A549 (cell line): ENCODE data around the gene SHLD3. TPM values are rescaled to one million over a fixed set of nuclear protein-coding genes. Genes with fewer than 3 reads are reported as not detected.

Experiments
- ATAC-seq, 2 experiments: fragments of 200-7000 bp in 1 of 2; fragments of >200 bp in 1 of 2; cut with Nextera tagmentation in 1 of 2; cut with Tn5 transposase in 1 of 2; 3 replicates each; pipeline versions ENCODE4 v1.8.0 to v1.9.1; 2018 to 2020; ENCODE audit warnings: mild to moderate bottlenecking in 1 of 2, moderate library complexity in 1 of 2
- CTCF ChIA-PET: fragments of 300-600 bp; sonication (Branson Sonifier 250); formaldehyde crosslinking; extraction: SDS; loops from one replicate; lab custom pipeline; 2021; ENCODE audit warnings: antibody characterized with exemption, inconsistent platforms; lab: Yijun Ruan, JAX
- POLR2A ChIA-PET: fragments of 350-600 bp; formaldehyde crosslinking; extraction: SDS; loops from one replicate; lab custom pipeline; 2021; ENCODE audit warnings: antibody characterized with exemption, inconsistent platforms; lab: Yijun Ruan, JAX
- DNase-seq, 2 experiments: peaks; one replicate each; pipeline versions ENCODE4 v3.0.0 to v3.0.0-alpha.2; 2011 to 2016; ENCODE audit warnings: low read depth in 1 of 2, low spot score in 1 of 2
- FAIRE-seq: peaks from 2 replicates; lab custom pipeline; 2011; peaks lifted over from hg19 to GRCh38; lab: Jason Lieb, UNC
- H3K27ac ChIP-seq, 2 experiments: fragments of >200 bp; sonication (Bioruptor Twin); formaldehyde crosslinking; 3 replicates each; pipeline ENCODE4 v1.5.1; 2016 to 2017
- H3K4me1 ChIP-seq: fragments of >200 bp; sonication (Bioruptor Twin); formaldehyde crosslinking; 3 replicates; pipeline ENCODE4 v1.6.1; 2016
- H3K4me2 ChIP-seq: fragments of >200 bp; sonication (Bioruptor Twin); formaldehyde crosslinking; 3 replicates; pipeline ENCODE4 v1.6.1; 2016
- H3K4me3 ChIP-seq: fragments of >200 bp; sonication (Bioruptor Twin); formaldehyde crosslinking; 3 replicates; pipeline ENCODE4 v1.5.1; 2016
- H3K9me3 ChIP-seq: fragments of >200 bp; sonication (Bioruptor Twin); formaldehyde crosslinking; 3 replicates; pipeline ENCODE4 v1.6.1; 2016
- ATOH8 ChIP-seq: fragments of 250-450 bp; sonication (Bioruptor Pico); IDR thresholded peaks from 2 replicates; pipeline ENCODE4 v1.5.0; 2020; ENCODE audit warnings: low read depth, mild to moderate bottlenecking, moderate library complexity
- CBX2 ChIP-seq: fragments of 200-600 bp; sonication (generic); IDR thresholded peaks from 2 replicates; pipeline ENCODE4 v1.6.1; 2016; ENCODE audit warnings: low read depth, mild to moderate bottlenecking, borderline replicate concordance
- CEBPB ChIP-seq, 2 experiments: fragments of >200 bp in 1 of 2; sonication (Bioruptor Twin) in 1 of 2; formaldehyde crosslinking in 1 of 2; IDR thresholded peaks; 2 replicates each; pipeline ENCODE4 v1.6.1; 2012 to 2016
- CHD2 ChIP-seq: fragments of 150-350 bp; IDR thresholded peaks from 2 replicates; pipeline ENCODE4 v1.6.1; 2014; ENCODE audit warnings: low read length; ENCODE audit not compliant: partially characterized antibody
- EP300 ChIP-seq, 2 experiments: fragments of >200 bp; sonication (Bioruptor Twin); formaldehyde crosslinking; IDR thresholded peaks; 2 replicates in 1 of 2; 3 replicates in 1 of 2; pipeline ENCODE4 v1.6.1; 2016 to 2017
- FOXS1 ChIP-seq: fragments of 250-450 bp; sonication (Bioruptor Pico); IDR thresholded peaks from 2 replicates; pipeline ENCODE4 v1.5.0; 2020; ENCODE audit warnings: mild to moderate bottlenecking, moderate library complexity
- GATA3 ChIP-seq: IDR thresholded peaks from 2 replicates; pipeline ENCODE4 v1.6.1; 2012; ENCODE audit warnings: borderline replicate concordance
- HES2 ChIP-seq: fragments of >200 bp; sonication (Bioruptor Twin); formaldehyde crosslinking; IDR thresholded peaks from 2 replicates; pipeline ENCODE4 v1.6.1; 2016
- HEYL ChIP-seq: fragments of 250-450 bp; sonication (Bioruptor Pico); IDR thresholded peaks from 2 replicates; pipeline ENCODE4 v1.8.0; 2021; ENCODE audit warnings: mild to moderate bottlenecking, moderate library complexity
- HMGXB4 ChIP-seq: fragments of 250-450 bp; sonication (Bioruptor Pico); IDR thresholded peaks from 2 replicates; pipeline ENCODE4 v1.5.0; 2021; ENCODE audit warnings: mild to moderate bottlenecking, moderate library complexity, borderline replicate concordance
- HOXB5 ChIP-seq: fragments of 250-450 bp; sonication (Bioruptor Pico); IDR thresholded peaks from 2 replicates; pipeline ENCODE4 v1.5.0; 2020; ENCODE audit warnings: mild to moderate bottlenecking, moderate library complexity
- JUN ChIP-seq, 2 experiments: fragments of >200 bp; sonication (Bioruptor Twin); formaldehyde crosslinking; IDR thresholded peaks; 2 replicates in 1 of 2; 3 replicates in 1 of 2; pipeline ENCODE4 v1.6.1; 2016 to 2017
- JUNB ChIP-seq: fragments of >200 bp; sonication (Bioruptor Twin); formaldehyde crosslinking; IDR thresholded peaks from 2 replicates; pipeline ENCODE4 v1.6.1; 2016
- MAZ ChIP-seq: fragments of 150-350 bp; IDR thresholded peaks from 2 replicates; pipeline ENCODE4 v1.6.1; 2014; ENCODE audit warnings: antibody characterized with exemption, low read depth, low read length, borderline replicate concordance
- NFE2L2 ChIP-seq: fragments of 150-350 bp; conservative IDR thresholded peaks from 2 replicates; pipeline ENCODE4 v1.6.1; 2014; ENCODE audit warnings: low read length
- NPAS2 ChIP-seq: fragments of 250-450 bp; sonication (Bioruptor Pico); IDR thresholded peaks from 2 replicates; pipeline ENCODE4 v1.8.0; 2022; ENCODE audit warnings: mild to moderate bottlenecking, moderate library complexity, borderline replicate concordance
- NR3C1 ChIP-seq: fragments of >200 bp; sonication (Bioruptor Twin); formaldehyde crosslinking; IDR thresholded peaks from 3 replicates; pipeline ENCODE4 v1.6.1; 2017
- PHF8 ChIP-seq: fragments of 200-600 bp; sonication (generic); IDR thresholded peaks from 2 replicates; pipeline ENCODE4 v1.6.1; 2016; ENCODE audit warnings: low read depth, mild to moderate bottlenecking, antibody characterized with exemption, moderate library complexity, borderline replicate concordance
- POLR2AphosphoS2 ChIP-seq: conservative IDR thresholded peaks from 2 replicates; pipeline ENCODE4 v1.6.1; 2012; ENCODE audit warnings: low read length, improper control_type of control experiment, inconsistent platforms
- SREBF2 ChIP-seq: fragments of 450-650 bp; IDR thresholded peaks from 2 replicates; pipeline ENCODE4 v1.6.1; 2014; ENCODE audit warnings: mild to moderate bottlenecking, moderate library complexity
- TFCP2L1 ChIP-seq: fragments of 250-450 bp; sonication (Bioruptor Pico); IDR thresholded peaks from 2 replicates; pipeline ENCODE4 v1.5.0; 2021; ENCODE audit warnings: mild to moderate bottlenecking
- TP53 ChIP-seq: fragments of 250-450 bp; sonication (Bioruptor Pico); IDR thresholded peaks from 2 replicates; pipeline ENCODE4 v1.5.0; 2021; ENCODE audit warnings: mild to moderate bottlenecking, moderate library complexity
- ZC3H11A ChIP-seq: fragments of 450-650 bp; IDR thresholded peaks from 2 replicates; pipeline ENCODE4 v1.6.1; 2014; ENCODE audit warnings: antibody characterized with exemption, mild to moderate bottlenecking
- ZNF302 ChIP-seq: fragments of 250-450 bp; sonication (Bioruptor Pico); IDR thresholded peaks from 2 replicates; pipeline ENCODE4 v1.9.0; 2021; ENCODE audit warnings: inconsistent platforms, mild to moderate bottlenecking, moderate library complexity
- WGBS: methylation state at CpG from one replicate; pipeline ENCODE4 v1.1.6; 2017; ENCODE audit errors: missing lambda C conversion rate; 5-methylcytosine and 5-hydroxymethylcytosine counted together
- polyA plus RNA-seq, 4 experiments: library from polyadenylated mRNA; depleted of rRNA in 3 of 4; stranded (reverse); fragments of >200 nt; fragmentation: RNase III in 1 of 4; extraction: RNeasy Plus Mini Kit Qiagen cat#74134 plus additional on column Dnase treatment in 1 of 4; gene quantifications; 2 replicates in 3 of 4; 3 replicates in 1 of 4; pipeline ENCODE4 v1.2.3, GENCODE V29; 2011 to 2017

The SHLD3 gene
- polyA plus RNA-seq, 2 of the 4 experiments (the other 2 are of a cell fraction) = 2.7 to 5.0 TPM

GRCh38 chr5:65630981-65631380, 6.2 kb downstream of the SHLD3 start:
- Histone ChIP-seq H3K9me3 (no peaks in the 10 kb centered on the region), H3K4me1 (peaks cover 5% of the 10 kb centered on the region; the same call in 2 of the 3 replicates), H3K4me2 (no peak overlapping the region), H3K4me3 (no peak overlapping the region), H3K27ac (no peak overlapping the region)
- ATAC-seq = no peak
- no peak for DNase-seq
- ChIA-PET CTCF (interaction anchor here (0.5 kb wide), 1 partner anchor 8 kb away, joined by 3 read pairs; no protein-coding TSS in a partner anchor), POLR2A (no interaction called here)
- FAIRE-seq = no peak
- TF ChIP-seq TP53 (CRISPR knock-in tag) = no peak
- TF ChIP-seq HMGXB4 (CRISPR knock-in tag) = no peak
- TF ChIP-seq JUNB = no peak

- no peak for ATAC-seq
- ChIA-PET CTCF (no interaction called here), POLR2A (no interaction called here)
- Histone ChIP-seq H3K27ac (no peak overlapping the region), H3K9me3 (no peaks in the 10 kb centered on the region), H3K4me2 (no peak overlapping the region), H3K4me3 (no peak overlapping the region), H3K4me1 (no peaks in the 10 kb centered on the region)
- TF ChIP-seq NFE2L2 (no peak), MAZ (no peak), HEYL (no peak)
- no peak for FAIRE-seq
- no peak for DNase-seq
- WGBS = 86% methylated on average over 4 of the region's 4 CpGs
Observed at GRCh38 chr5:65640240-65640639, 15.4 kb downstream of the SHLD3 start.

- POLR2A ChIA-PET = no interaction called here
- no peak overlapping the region for H3K4me3 ChIP-seq
- no peak overlapping the region for H3K4me2 ChIP-seq
- H3K4me1 ChIP-seq = no peaks in the 10 kb centered on the region
- DNase-seq = no peak
- 99% methylated on average over 2 of the region's 2 CpGs for WGBS
- no peaks in the 10 kb centered on the region for H3K9me3 ChIP-seq
- H3K27ac ChIP-seq = no peak overlapping the region
- TF ChIP-seq POLR2AphosphoS2 = no peak
- no peak for TF ChIP-seq SREBF2
- no peak for TF ChIP-seq HES2
- no peak for TF ChIP-seq HOXB5
- TF ChIP-seq, all 56 proteins: peak for 0
- FAIRE-seq (no peak), ATAC-seq (no peak)
- CTCF ChIA-PET = interaction anchor here (0.8 kb wide), 1 partner anchor 26 kb away, joined by 3 read pairs; no protein-coding TSS in a partner anchor
Observed at GRCh38 chr5:65646938-65647337, 22.1 kb downstream of the SHLD3 start.

GRCh38 chr5:65647941-65648340, 23.1 kb downstream of the SHLD3 start:
- no peak for FAIRE-seq
- Histone ChIP-seq H3K9me3 (no peaks in the 10 kb centered on the region), H3K27ac (no peak overlapping the region), H3K4me1 (no peaks in the 10 kb centered on the region), H3K4me2 (no peak overlapping the region), H3K4me3 (no peak overlapping the region)
- TF ChIP-seq HMGXB4 (CRISPR knock-in tag) (no peak), HEYL (no peak), FOXS1 (CRISPR knock-in tag) (no peak), POLR2AphosphoS2 (no peak), ZNF302 (CRISPR knock-in tag) (no peak), PHF8 (no peak), CEBPB (IDR thresholded peaks at IDR 0.05) (no peak), CBX2 (no peak), CHD2 (no peak), EP300 (IDR thresholded peaks at IDR 0.05) (no peak), NPAS2 (CRISPR knock-in tag) (no peak), NR3C1 (no peak), TP53 (CRISPR knock-in tag) (no peak), ATOH8 (CRISPR knock-in tag) (no peak), TFCP2L1 (CRISPR knock-in tag) (no peak), JUN (IDR thresholded peaks at IDR 0.05) (no peak), SREBF2 (no peak), GATA3 (no peak), HOXB5 (no peak), ZC3H11A (no peak)
- ChIA-PET CTCF (no interaction called here), POLR2A (no interaction called here)
- ATAC-seq = no peak
- DNase-seq = no peak
